Mesodermal cell (in vitro differentiated cells): ENCODE results near the gene GATA6.
A peak's percentile ranks its signal among the peaks of the same experiment; 100 is the strongest.
"Not testable (repeated sequence)": the region's sequence is repeated elsewhere in the genome, so short reads cannot be mapped to it uniquely, and the experiment has no call there.

Experiments
- H3K27ac ChIP-seq: 2 replicates; pipeline ENCODE4 v1.7.0; 2013; ENCODE audit warnings: mild to moderate bottlenecking, low read depth, low read length, moderate library complexity; ENCODE audit not compliant: severe bottlenecking
- H3K36me3 ChIP-seq: 2 replicates; pipeline ENCODE4 v1.7.1; 2013; ENCODE audit warnings: mild to moderate bottlenecking, low read length, moderate library complexity; ENCODE audit not compliant: control insufficient read depth, insufficient read depth
- H3K4me1 ChIP-seq: one replicate; pipeline ENCODE4 v1.7.1; 2013; ENCODE audit warnings: mild to moderate bottlenecking, low read length; ENCODE audit not compliant: insufficient read depth, control insufficient read depth, poor library complexity, severe bottlenecking
- H3K4me3 ChIP-seq: 2 replicates; pipeline ENCODE4 v1.7.0; 2013; ENCODE audit warnings: low read length, control low read depth, mild to moderate bottlenecking; ENCODE audit not compliant: insufficient read depth, poor library complexity, severe bottlenecking; ENCODE audit errors: extremely low read depth
- H3K9me3 ChIP-seq: 2 replicates; pipeline ENCODE4 v1.7.1; 2013; ENCODE audit warnings: mild to moderate bottlenecking, low read length, moderate library complexity; ENCODE audit not compliant: control insufficient read depth
- WGBS, 2 experiments: methylation state at CpG; one replicate each; pipeline ENCODE4 v1.1.5; 2013; ENCODE audit warnings: missing lambda C conversion rate in 2 of 2; ENCODE audit not compliant: insufficient coverage in 2 of 2; 5-methylcytosine and 5-hydroxymethylcytosine counted together

Gene GATA6

DNA sequence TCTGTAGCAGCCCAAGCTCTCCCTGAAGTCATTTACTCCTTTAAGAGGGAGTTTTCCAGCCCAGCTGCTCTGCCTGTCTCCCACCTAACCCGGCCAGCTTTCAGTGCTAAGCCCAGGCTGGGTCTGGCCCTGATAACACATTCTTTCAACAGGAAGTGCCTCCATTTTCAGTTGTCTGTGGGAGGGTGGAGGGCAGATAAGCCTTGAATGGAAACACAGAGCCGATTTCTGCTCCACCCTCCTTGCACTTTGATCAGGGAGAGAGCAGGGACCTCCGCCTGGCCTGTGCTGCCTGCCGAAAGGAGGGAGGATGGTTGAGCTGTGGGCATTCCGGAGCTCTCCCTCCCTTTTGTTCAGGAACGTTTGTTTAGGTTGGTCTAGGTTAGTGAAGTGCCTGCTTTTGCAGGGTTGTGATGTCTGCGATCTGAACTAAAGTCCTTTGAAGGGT is 24.8 kb downstream of the GATA6 start:
- Histone ChIP-seq H3K36me3 (peaks cover 35% of the 10 kb centered on the region), H3K4me1 (peaks cover 55% of the 10 kb centered on the region), H3K4me3 (no peak overlapping the region), H3K9me3 (no peaks in the 10 kb centered on the region), H3K27ac (peak overlapping the region; percentile 88)
- 10 to 46% methylated on average over 2 to 3 of the region's 7 CpGs for WGBS, 2 experiments

DNA sequence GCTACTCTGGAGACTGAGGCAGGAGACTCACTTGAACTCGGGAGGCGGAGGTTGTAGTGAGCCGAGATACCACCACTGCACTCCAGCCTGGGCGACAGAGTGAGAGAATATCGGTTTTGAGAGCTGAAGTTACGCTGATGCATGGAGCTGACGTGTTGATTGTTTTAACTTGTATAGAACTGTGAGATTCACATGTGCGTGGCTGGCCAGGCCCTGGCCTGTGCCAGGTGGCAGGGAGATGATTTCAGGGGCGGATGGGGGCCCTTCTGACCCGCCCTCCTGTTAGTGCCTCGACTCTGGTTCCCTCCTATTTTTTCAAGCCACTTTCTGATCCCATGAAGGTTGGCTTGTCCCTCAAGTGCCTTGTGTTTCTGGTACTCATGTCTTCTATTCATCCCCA is 25.7 kb downstream of the GATA6 start:
- Histone ChIP-seq H3K4me3 (no peak overlapping the region), H3K4me1 (peaks cover 51% of the 10 kb centered on the region), H3K36me3 (peaks cover 32% of the 10 kb centered on the region), H3K27ac (no peak overlapping the region), H3K9me3 (no peaks in the 10 kb centered on the region)
- 95 to 96% methylated on average over 5 to 9 of the region's 11 CpGs for WGBS, 2 experiments

GRCh38 chr18:22196943-22197342 is 27.6 kb downstream of the GATA6 start:
- H3K36me3 ChIP-seq: peaks cover 48% of the 10 kb centered on the region
- whole genome bisulfite sequencing, 2 experiments: 95% methylated on average over 4 of the region's 5 CpGs
- not testable (repeated sequence) for H3K4me3 ChIP-seq, H3K9me3 ChIP-seq, H3K27ac ChIP-seq
- peaks cover 38% of the 10 kb centered on the region for H3K4me1 ChIP-seq

DNA sequence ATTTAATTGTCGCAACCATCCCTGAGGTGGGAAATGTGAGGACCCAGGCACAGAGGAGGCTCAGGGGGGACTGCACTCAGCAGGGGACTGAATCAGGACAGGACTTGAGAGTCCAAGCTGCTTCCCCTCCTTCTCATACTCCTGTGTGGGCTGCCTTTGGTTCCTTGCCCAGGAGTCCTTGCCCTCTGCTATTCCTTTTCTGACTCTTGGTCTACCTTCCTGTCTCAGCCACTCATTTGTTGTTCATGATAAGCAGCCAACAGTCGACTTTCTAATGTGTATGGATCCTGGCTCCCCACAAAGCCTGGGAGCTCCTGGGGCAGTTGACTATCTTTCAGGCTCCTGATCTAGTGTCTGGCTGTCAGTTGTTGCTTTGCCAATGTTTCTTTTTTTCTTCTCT is 28.3 kb downstream of the GATA6 start:
- Histone ChIP-seq H3K9me3 (no peaks in the 10 kb centered on the region), H3K4me3 (no peak overlapping the region), H3K36me3 (peaks cover 55% of the 10 kb centered on the region), H3K27ac (no peak overlapping the region), H3K4me1 (peaks cover 30% of the 10 kb centered on the region)
- WGBS, 2 experiments: 90 to 100% methylated on average over 2 of the region's 2 CpGs

GRCh38 chr18:22198163-22198562 is 28.8 kb downstream of the GATA6 start:
- H3K36me3 ChIP-seq: peaks cover 58% of the 10 kb centered on the region
- peaks cover 25% of the 10 kb centered on the region for H3K4me1 ChIP-seq
- H3K9me3 ChIP-seq: no peaks in the 10 kb centered on the region
- 90 to 100% methylated on average over 2 to 5 of the region's 7 CpGs for WGBS, 2 experiments
- H3K27ac ChIP-seq: no peak overlapping the region
- H3K4me3 ChIP-seq: no peak overlapping the region

DNA sequence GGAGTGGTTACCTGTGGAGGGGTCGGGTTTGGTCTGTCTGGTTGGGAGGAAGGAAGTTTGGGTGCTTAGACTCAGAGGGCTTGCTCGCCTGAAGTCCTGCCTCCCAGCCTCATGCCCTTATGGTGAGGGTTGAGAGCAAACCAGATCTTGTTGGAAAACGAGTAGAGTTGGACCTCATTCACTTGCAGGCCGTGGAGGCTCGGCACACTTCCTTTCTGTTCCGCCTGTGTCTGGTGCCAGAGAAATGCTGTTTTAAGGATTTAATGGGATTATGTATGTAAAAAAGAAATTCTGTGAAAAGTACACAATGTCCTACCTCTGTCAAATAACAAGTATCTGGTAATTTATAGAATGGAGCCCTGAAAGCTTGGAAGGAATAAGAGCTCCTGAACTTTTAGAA is 29.6 kb downstream of the GATA6 start:
- H3K36me3 ChIP-seq: peaks cover 58% of the 10 kb centered on the region
- no peaks in the 10 kb centered on the region for H3K9me3 ChIP-seq
- no peak overlapping the region for H3K27ac ChIP-seq
- H3K4me1 ChIP-seq: peaks cover 18% of the 10 kb centered on the region
- H3K4me3 ChIP-seq: no peak overlapping the region
- 89% methylated on average over 3 of the region's 6 CpGs; no CpG with 5 or more reads in 1 of the 2 experiments for WGBS, 2 experiments

DNA sequence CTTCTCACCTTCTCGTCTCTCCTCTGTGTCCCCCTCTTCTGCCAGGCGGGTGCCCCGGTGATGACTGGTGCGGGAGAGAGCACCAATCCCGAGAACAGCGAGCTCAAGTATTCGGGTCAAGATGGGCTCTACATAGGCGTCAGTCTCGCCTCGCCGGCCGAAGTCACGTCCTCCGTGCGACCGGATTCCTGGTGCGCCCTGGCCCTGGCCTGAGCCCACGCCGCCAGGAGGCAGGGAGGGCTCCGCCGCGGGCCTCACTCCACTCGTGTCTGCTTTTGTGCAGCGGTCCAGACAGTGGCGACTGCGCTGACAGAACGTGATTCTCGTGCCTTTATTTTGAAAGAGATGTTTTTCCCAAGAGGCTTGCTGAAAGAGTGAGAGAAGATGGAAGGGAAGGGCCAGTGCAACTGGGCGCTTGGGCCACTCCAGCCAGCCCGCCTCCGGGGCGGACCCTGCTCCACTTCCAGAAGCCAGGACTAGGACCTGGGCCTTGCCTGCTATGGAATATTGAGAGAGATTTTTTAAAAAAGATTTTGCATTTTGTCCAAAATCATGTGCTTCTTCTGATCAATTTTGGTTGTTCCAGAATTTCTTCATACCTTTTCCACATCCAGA is 31.3 kb downstream of the GATA6 start:
- H3K36me3 ChIP-seq: peaks cover 55% of the 10 kb centered on the region
- peak overlapping the region; percentile 3 for H3K27ac ChIP-seq
- H3K9me3 ChIP-seq: no peaks in the 10 kb centered on the region
- 97% methylated on average over 29 to 30 of the region's 32 CpGs for WGBS, 2 experiments
- peaks cover 8% of the 10 kb centered on the region for H3K4me1 ChIP-seq
- H3K4me3 ChIP-seq: no peak overlapping the region

GRCh38 chr18:22203035-22203434 is 33.6 kb downstream of the GATA6 start:
- Histone ChIP-seq H3K4me1 (peaks cover 4% of the 10 kb centered on the region), H3K4me3 (no peak overlapping the region), H3K9me3 (no peaks in the 10 kb centered on the region), H3K27ac (no peak overlapping the region), H3K36me3 (peaks cover 35% of the 10 kb centered on the region)
- no CpG with 5 or more reads among the region's 1 CpG for WGBS, 2 experiments

GRCh38 chr18:22203536-22204213 is 34.3 kb downstream of the GATA6 start:
- WGBS, 2 experiments: 85 to 100% methylated on average over 1 to 3 of the region's 3 CpGs
- H3K4me1 ChIP-seq: peaks cover 2% of the 10 kb centered on the region
- no peak overlapping the region for H3K27ac ChIP-seq

GRCh38 chr18:22204214-22204536 is 34.8 kb downstream of the GATA6 start:
- H3K36me3 ChIP-seq: peaks cover 29% of the 10 kb centered on the region
- H3K4me1 ChIP-seq: no peaks in the 10 kb centered on the region
- no peaks in the 10 kb centered on the region for H3K9me3 ChIP-seq
- H3K27ac ChIP-seq: no peak overlapping the region
- WGBS, 2 experiments: 90 to 100% methylated on average over 1 of the region's 1 CpG
- H3K4me3 ChIP-seq: no peak overlapping the region

More at GRCh38 chr18:22203536-22204213, 34.3 kb downstream of the GATA6 start:
- Histone ChIP-seq H3K36me3 (peaks cover 34% of the 10 kb centered on the region), H3K9me3 (no peaks in the 10 kb centered on the region), H3K4me3 (no peak overlapping the region)

DNA sequence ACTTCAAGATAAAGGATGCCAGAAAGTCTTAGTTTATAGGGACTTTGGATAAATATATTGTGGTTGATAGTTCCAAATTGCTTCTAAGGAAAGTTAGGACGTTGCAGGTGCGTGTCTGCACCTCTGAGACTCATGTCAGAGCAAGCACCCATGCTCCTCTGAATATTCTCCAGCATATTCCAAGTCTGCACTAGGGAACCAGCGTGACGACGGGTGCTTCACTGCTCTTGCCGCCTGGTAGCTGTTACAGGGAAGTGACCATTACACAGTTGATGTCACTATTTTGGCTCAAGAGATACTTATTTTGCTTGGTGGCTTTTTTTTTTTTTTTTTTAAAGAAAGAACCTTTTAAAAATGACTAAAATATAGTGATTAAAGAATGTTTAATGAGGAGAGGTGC is 35.6 kb downstream of the GATA6 start:
- Histone ChIP-seq H3K4me3 (no peak overlapping the region), H3K9me3 (no peaks in the 10 kb centered on the region), H3K27ac (no peak overlapping the region), H3K4me1 (no peaks in the 10 kb centered on the region), H3K36me3 (peaks cover 26% of the 10 kb centered on the region)
- WGBS, 2 experiments: 89% methylated on average over 5 of the region's 6 CpGs; no CpG with 5 or more reads in 1 of the 2 experiments
